C4-2B (cell line): ENCODE results near the gene PTGES.

Experiments
- CTCF ChIP-seq: fragments of 450-650 bp; conservative IDR thresholded peaks from 2 replicates; pipeline ENCODE4 v1.5.1; 2017; ENCODE audit warnings: mild to moderate bottlenecking
- ZFX ChIP-seq: fragments of 450-650 bp; IDR thresholded peaks from 2 replicates; pipeline ENCODE4 v1.6.1; 2017

DNA sequence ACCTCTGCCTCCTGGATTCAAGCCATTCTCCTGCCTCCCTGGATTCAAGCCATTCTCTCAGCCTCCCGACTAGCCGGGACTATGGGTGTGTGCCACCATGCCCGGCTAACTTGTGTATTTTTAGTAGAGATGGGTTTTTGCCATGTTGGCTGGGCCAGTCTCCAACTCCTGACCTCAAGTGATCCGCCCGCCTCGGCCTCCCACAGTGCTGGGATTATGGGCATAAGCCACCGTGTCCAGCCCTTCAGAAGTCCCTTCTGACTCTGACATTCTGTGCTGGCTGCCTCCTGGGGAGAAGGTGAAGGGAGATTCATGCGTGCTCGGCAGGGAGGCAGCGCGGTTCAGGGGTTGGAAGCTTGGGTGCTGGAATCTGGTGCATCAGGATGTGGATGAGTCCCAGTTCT is 58.6 kb downstream of the PTGES start:
- TF ChIP-seq CTCF (no peak), ZFX (no peak)
